Measurements from ENCODE around the gene NTHL1. TPM values are rescaled to one million over a fixed set of nuclear protein-coding genes. Genes with fewer than 3 reads are reported as not detected.

Gene NTHL1
- total and polyA plus RNA-seq, 2 experiments from 2014 or later: 84.6 to 87.9 TPM

DNA sequence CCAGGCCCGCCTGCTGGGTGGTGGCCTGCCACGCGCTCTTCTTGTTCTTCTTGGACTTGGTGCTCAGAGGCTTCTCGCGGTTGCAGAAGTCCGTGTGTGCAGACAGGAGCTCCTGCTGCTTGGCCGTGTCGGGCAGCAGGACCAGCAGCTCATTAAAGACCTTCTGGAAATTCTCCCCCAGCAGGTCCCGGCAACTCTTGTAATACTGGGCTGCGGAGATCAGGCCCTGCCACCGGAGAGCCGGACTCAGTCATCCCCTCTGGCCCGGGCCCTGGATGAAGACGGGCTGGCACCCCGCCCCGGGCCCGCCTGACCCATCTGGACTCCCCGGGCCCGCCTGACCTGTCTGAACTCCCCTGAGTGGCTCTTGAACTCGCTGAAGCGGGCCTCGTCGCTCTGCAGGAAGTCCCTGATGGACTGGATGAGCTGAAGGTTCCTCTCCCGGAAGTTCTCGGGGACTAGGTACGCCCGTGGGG is 49.2 kb downstream of the NTHL1 start (continued):
- TF ChIP-seq, protein P1, sequence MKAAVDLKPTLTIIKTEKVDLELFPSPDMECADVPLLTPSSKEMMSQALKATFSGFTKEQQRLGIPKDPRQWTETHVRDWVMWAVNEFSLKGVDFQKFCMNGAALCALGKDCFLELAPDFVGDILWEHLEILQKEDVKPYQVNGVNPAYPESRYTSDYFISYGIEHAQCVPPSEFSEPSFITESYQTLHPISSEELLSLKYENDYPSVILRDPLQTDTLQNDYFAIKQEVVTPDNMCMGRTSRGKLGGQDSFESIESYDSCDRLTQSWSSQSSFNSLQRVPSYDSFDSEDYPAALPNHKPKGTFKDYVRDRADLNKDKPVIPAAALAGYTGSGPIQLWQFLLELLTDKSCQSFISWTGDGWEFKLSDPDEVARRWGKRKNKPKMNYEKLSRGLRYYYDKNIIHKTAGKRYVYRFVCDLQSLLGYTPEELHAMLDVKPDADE (IDR thresholded peaks at IDR 0.05): no peak
- TF ChIP-seq, protein P2, sequence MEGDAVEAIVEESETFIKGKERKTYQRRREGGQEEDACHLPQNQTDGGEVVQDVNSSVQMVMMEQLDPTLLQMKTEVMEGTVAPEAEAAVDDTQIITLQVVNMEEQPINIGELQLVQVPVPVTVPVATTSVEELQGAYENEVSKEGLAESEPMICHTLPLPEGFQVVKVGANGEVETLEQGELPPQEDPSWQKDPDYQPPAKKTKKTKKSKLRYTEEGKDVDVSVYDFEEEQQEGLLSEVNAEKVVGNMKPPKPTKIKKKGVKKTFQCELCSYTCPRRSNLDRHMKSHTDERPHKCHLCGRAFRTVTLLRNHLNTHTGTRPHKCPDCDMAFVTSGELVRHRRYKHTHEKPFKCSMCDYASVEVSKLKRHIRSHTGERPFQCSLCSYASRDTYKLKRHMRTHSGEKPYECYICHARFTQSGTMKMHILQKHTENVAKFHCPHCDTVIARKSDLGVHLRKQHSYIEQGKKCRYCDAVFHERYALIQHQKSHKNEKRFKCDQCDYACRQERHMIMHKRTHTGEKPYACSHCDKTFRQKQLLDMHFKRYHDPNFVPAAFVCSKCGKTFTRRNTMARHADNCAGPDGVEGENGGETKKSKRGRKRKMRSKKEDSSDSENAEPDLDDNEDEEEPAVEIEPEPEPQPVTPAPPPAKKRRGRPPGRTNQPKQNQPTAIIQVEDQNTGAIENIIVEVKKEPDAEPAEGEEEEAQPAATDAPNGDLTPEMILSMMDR (conservative IDR thresholded peaks at IDR 0.05; ENCODE audit: low read depth in 2 of 2): no peak

DNA sequence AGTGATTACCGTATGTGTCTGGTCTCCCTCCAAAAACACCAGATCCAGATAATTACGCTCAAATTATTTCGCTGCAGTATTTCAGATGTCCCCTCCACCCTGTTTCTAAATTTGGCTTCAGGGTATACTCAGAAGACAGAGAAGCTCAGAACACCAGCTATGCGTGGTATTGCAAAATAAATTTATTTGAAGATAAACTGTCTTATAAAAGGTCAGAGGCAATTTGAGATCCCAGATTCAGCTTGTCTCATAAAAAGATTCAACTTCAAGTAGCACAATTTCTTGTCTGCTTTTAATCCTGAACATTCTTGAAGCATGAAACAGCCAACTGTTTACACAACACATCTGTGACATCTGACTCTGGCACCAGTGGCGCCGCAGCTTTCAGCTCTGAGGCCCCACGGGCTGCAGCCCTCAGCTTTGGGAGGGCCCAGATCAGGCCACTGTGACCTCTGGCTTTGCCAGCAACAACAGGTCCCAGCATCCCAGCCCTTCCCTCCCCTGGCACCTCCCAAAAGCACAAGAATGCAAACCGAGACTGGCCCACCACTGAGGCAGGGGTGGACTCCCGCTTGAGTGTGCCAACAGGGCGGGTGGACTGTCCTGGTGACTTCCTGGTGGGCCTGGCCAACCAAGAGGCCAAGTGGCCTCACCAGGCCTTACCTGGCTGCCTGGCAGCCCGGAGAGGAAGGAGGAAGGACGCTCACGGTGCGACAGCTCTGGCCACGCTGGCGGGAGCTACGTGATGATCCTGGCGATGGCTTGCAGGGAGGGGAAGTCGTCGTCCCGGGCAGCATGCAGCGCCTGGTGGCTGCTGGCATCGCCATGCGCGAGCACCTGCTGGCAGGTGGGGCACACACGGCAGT is 49.9 kb downstream of the NTHL1 start:
- DNase-seq (ENCODE audit: low spot score): no peak
- H3K4me3 Mint-ChIP-seq: no peak overlapping the region; the same call in 2 of the 3 replicates
- H3K9me3 Mint-ChIP-seq: no peaks in the 10 kb centered on the region
- Histone ChIP-seq H4K20me1 (replicated peaks; ENCODE audit: insufficient read depth) (peaks cover 2% of the 10 kb centered on the region; the same call in 1 of the 2 replicates), H3K27ac (ENCODE audit: low read depth) (no peak overlapping the region), H3K36me3 (ENCODE audit: insufficient read depth) (no peaks in the 10 kb centered on the region; the same call in 1 of the 2 replicates), H3K4me1 (ENCODE audit: insufficient read depth) (no peaks in the 10 kb centered on the region), H2AFZ (no peak overlapping the region), H3K4me3 (no peak overlapping the region), H3K27me3 (ENCODE audit: insufficient read depth) (no peaks in the 10 kb centered on the region), H3K79me2 (replicated peaks; ENCODE audit: insufficient read depth) (peaks cover 4% of the 10 kb centered on the region; the same call in 1 of the 2 replicates), H3K9me2 (ENCODE audit: insufficient read depth) (no peaks in the 10 kb centered on the region), H3K4me2 (no peak overlapping the region), H3F3A (replicated peaks; ENCODE audit: low read depth) (0 out of 2 replicates have a peak, but pooled peaks cover 10% of the 10 kb centered on the region)
- peaks cover 3% of the 10 kb centered on the region for H3K27me3 Mint-ChIP-seq (ENCODE audit: insufficient read depth, low read depth, poor library complexity)
- H3K27ac Mint-ChIP-seq: no peak overlapping the region
- no peak for ATAC-seq
- H3K4me1 Mint-ChIP-seq: peaks cover 2% of the 10 kb centered on the region; the same call in 2 of the 3 replicates
- peaks cover 31% of the 10 kb centered on the region for H3K36me3 Mint-ChIP-seq (ENCODE audit: low read depth)
- TF ChIP-seq POLR2AphosphoS5 (IDR thresholded peaks at IDR 0.05; ENCODE audit: low read depth) (no peak), NANOG (IDR thresholded peaks at IDR 0.05; ENCODE audit: borderline replicate concordance) (no peak), CREB1 (CRISPR knock-in tag; IDR thresholded peaks at IDR 0.05; ENCODE audit: low read depth) (no peak), EZH2 (IDR thresholded peaks at IDR 0.05; ENCODE audit: low read depth, unreplicated experiment) (no peak)
- TF ChIP-seq, protein P2 (conservative IDR thresholded peaks at IDR 0.05; ENCODE audit: low read depth in 2 of 2): no peak
- TF ChIP-seq, protein P3, sequence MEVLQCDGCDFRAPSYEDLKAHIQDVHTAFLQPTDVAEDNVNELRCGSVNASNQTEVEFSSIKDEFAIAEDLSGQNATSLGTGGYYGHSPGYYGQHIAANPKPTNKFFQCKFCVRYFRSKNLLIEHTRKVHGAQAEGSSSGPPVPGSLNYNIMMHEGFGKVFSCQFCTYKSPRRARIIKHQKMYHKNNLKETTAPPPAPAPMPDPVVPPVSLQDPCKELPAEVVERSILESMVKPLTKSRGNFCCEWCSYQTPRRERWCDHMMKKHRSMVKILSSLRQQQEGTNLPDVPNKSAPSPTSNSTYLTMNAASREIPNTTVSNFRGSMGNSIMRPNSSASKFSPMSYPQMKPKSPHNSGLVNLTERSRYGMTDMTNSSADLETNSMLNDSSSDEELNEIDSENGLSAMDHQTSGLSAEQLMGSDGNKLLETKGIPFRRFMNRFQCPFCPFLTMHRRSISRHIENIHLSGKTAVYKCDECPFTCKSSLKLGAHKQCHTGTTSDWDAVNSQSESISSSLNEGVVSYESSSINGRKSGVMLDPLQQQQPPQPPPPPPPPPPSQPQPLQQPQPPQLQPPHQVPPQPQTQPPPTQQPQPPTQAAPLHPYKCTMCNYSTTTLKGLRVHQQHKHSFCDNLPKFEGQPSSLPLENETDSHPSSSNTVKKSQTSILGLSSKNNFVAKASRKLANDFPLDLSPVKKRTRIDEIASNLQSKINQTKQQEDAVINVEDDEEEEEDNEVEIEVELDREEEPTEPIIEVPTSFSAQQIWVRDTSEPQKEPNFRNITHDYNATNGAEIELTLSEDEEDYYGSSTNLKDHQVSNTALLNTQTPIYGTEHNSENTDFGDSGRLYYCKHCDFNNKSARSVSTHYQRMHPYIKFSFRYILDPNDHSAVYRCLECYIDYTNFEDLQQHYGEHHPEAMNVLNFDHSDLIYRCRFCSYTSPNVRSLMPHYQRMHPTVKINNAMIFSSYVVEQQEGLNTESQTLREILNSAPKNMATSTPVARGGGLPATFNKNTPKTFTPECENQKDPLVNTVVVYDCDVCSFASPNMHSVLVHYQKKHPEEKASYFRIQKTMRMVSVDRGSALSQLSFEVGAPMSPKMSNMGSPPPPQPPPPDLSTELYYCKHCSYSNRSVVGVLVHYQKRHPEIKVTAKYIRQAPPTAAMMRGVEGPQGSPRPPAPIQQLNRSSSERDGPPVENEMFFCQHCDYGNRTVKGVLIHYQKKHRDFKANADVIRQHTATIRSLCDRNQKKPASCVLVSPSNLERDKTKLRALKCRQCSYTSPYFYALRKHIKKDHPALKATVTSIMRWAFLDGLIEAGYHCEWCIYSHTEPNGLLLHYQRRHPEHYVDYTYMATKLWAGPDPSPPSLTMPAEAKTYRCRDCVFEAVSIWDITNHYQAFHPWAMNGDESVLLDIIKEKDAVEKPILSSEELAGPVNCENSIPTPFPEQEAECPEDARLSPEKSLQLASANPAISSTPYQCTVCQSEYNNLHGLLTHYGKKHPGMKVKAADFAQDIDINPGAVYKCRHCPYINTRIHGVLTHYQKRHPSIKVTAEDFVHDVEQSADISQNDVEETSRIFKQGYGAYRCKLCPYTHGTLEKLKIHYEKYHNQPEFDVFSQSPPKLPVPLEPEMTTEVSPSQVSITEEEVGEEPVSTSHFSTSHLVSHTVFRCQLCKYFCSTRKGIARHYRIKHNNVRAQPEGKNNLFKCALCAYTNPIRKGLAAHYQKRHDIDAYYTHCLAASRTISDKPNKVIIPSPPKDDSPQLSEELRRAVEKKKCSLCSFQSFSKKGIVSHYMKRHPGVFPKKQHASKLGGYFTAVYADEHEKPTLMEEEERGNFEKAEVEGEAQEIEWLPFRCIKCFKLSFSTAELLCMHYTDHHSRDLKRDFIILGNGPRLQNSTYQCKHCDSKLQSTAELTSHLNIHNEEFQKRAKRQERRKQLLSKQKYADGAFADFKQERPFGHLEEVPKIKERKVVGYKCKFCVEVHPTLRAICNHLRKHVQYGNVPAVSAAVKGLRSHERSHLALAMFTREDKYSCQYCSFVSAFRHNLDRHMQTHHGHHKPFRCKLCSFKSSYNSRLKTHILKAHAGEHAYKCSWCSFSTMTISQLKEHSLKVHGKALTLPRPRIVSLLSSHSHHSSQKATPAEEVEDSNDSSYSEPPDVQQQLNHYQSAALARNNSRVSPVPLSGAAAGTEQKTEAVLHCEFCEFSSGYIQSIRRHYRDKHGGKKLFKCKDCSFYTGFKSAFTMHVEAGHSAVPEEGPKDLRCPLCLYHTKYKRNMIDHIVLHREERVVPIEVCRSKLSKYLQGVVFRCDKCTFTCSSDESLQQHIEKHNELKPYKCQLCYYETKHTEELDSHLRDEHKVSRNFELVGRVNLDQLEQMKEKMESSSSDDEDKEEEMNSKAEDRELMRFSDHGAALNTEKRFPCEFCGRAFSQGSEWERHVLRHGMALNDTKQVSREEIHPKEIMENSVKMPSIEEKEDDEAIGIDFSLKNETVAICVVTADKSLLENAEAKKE (CRISPR knock-in tag; IDR thresholded peaks at IDR 0.05): no peak
- TF ChIP-seq, protein P1 (IDR thresholded peaks at IDR 0.05): no peak

All from GM23338 (cell line).